Heart right ventricle (tissue), 16 donors: ENCODE data around the gene SET. TPM values are rescaled to one million over a fixed set of nuclear protein-coding genes. Genes with fewer than 3 reads are reported as not detected.

Experiments used
- ATAC-seq, 8 donors: fragments of 200-7000 bp; cut with Tn5 transposase; one replicate each; pipeline ENCODE4 v1.9.1; 2020; ENCODE audit warnings: mild to moderate bottlenecking in 8 of 8, moderate library complexity in 8 of 8, moderate number of reproducible peaks in 1 of 8
- DNase-seq, 2 donors: peaks; one replicate each; pipeline ENCODE4 v3.0.0-alpha.2; 2020
- H3K27ac ChIP-seq, 10 donors: fragments of 200-600 bp; sonication (generic) in 2 of 10; one replicate each; pipeline versions ENCODE4 v1.5.0 to v1.8.0; 2020 to 2022; ENCODE audit warnings: mild to moderate bottlenecking in 3 of 10
- H3K27me3 ChIP-seq, 7 donors: fragments of 200-600 bp; one replicate each; pipeline ENCODE4 v1.8.0; 2021 to 2022; ENCODE audit warnings: mild to moderate bottlenecking in 2 of 7
- H3K36me3 ChIP-seq, 9 donors: fragments of 200-600 bp; sonication (generic) in 1 of 9; one replicate each; pipeline versions ENCODE4 v1.5.0 to v1.8.0; 2020 to 2022; ENCODE audit warnings: mild to moderate bottlenecking in 2 of 9
- H3K4me1 ChIP-seq, 9 donors: fragments of 200-600 bp; sonication (generic) in 1 of 9; one replicate each; pipeline versions ENCODE4 v1.5.0 to v1.8.0; 2020 to 2022; ENCODE audit warnings: mild to moderate bottlenecking in 4 of 9
- H3K4me3 ChIP-seq, 10 donors: fragments of 200-600 bp; sonication (generic) in 2 of 10; one replicate each; pipeline versions ENCODE4 v1.5.0 to v1.8.0; 2020 to 2022; ENCODE audit warnings: mild to moderate bottlenecking in 7 of 10, moderate library complexity in 2 of 10
- H3K9me3 ChIP-seq, 11 donors: fragments of 200-600 bp in 10 of 11; sonication (generic) in 2 of 11; one replicate each; pipeline versions ENCODE4 v1.5.0 to v1.8.0; 2013 to 2022; ENCODE audit warnings: mild to moderate bottlenecking in 2 of 11, control low read depth in 1 of 11, moderate library complexity in 1 of 11
- WGBS, 2 donors: extraction: QIAGEN DNeasy Blood & Tissue Kit; methylation state at CpG; one replicate each; pipeline ENCODE4 v1.1.7; 2013; ENCODE audit warnings: inconsistent platforms in 1 of 2; 5-methylcytosine and 5-hydroxymethylcytosine counted together
- intact Hi-C, 10 donors: fragments of 100-400 bp; cut with DNase I; formaldehyde crosslinking; loops; one replicate each; pipeline versions ENCODE4 v1.11.1 to v1.14.2; 2022
- polyA plus RNA-seq, 2 donors: library from polyadenylated mRNA; stranded (reverse); fragments of 200-250 nt; gene quantifications; one replicate each; pipeline ENCODE4 v1.2.3, GENCODE V29; 2013
- total RNA-seq, 10 donors: library from RNA; stranded (reverse); fragmentation: NEBNext Ultra II Directional in 3 of 10; extraction: Animal tissue kit (Norgen Biotek cat#: 25700) in 3 of 10; gene quantifications; one replicate each; pipeline versions ENCODE4 v1.2.1 to v1.2.4, GENCODE V29; 2021 to 2023
- TF ChIP-seq, protein P1 (sequence below), 9 donors: fragments of 200-600 bp; sonication (generic) in 2 of 9; IDR thresholded peaks; one replicate each; pipeline versions ENCODE4 v1.5.0 to v1.8.0; 2021 to 2022; ENCODE audit warnings: antibody characterized with exemption in 9 of 9, mild to moderate bottlenecking in 5 of 9, moderate library complexity in 1 of 9
- donor health status: Arrhythmogenic right ventricular cardiomyopathy.
- donor health status: ischemic (EF 13 %, LVEDD 7.1; RV severe dilation, severe dysfunction).
- donor health status: healthy with polysubstance abuse.
- donor health status: DM: no; HTN: yes; CAD: no.
- donor health status: DM: no; HTN: no; CAD: no.
- donor health status: ischemic (EF 25% LVEDD 6.9; RV normal size, moderate dysfunction).
- donor health status: ischemic (EF 25% LVEDD 5.7; RV mildly dilated, moderate dysfunction).
- donor health status: healthy.
- donor health status: DM: yes; HTN: yes; CAD: no.
- donor health status: Ischemic cardiomyopathy.
- donor health status: ischemic (EF 35%, LVEDD 5.7; RV mildly dilated, moderate dysfunction).
- donor health status: nonischemic (EF 11% LVEDD 7.7; RV severe dilation, severe dysfunction).
- donor health status: DM: yes; HTN: yes; CAD: no.
- donor health status: PGD.
- donor health status: ischemic (EF 29% LVEDD 5.4; RV normal size, mild dysfunction).
- donor health status: nonischemic (EF 23%, LVEDD 6.1; RV moderate dilation, normal function).

The SET gene
- total and polyA plus RNA-seq, 12 donors, result 87.0 to 228 (median 196) TPM

DNA sequence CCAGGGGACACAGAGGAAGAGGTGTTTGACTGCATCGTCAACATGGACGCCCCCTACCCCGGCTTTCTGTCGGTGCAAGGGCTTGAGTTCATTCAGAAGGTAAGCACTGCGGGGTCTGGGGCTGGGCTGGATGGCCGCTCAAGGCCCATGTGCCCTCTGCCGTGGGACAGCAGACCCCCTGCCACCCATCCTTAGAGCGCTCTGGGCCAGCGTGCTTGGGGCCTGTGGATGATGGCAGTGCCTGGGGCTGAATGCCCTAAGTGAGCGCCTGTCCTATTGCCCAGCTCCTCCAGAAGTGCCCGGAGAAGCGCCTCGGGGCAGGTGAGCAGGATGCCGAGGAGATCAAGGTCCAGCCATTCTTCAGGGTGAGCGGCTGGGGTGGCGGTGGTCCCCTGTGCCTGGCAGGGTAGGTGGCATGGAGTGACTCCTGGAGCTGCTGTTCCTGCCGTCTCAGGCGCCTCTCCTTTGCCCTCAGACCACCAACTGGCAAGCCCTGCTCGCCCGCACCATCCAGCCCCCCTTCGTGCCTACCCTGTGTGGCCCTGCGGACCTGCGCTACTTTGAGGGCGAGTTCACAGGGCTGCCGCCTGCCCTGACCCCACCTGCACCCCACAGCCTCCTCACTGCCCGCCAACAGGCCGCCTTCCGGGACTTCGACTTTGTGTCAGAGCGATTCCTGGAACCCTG is 31.0 kb downstream of the SET start:
- intact Hi-C loops, result no loop called here
- H3K4me1 ChIP-seq, result peaks cover 0 to 21% (median 8%) of the 10 kb centered on the region in 9 donors
- peaks cover 0 to 40% (median 0%) of the 10 kb centered on the region in 9 donors for H3K36me3 ChIP-seq
- H3K27ac ChIP-seq, result no peak overlapping the region
- ATAC-seq (no peak), DNase-seq (no peak)
- H3K27me3 ChIP-seq, result no peaks in the 10 kb centered on the region
- H3K9me3 ChIP-seq, result no peaks in the 10 kb centered on the region
- TF ChIP-seq, protein P1, sequence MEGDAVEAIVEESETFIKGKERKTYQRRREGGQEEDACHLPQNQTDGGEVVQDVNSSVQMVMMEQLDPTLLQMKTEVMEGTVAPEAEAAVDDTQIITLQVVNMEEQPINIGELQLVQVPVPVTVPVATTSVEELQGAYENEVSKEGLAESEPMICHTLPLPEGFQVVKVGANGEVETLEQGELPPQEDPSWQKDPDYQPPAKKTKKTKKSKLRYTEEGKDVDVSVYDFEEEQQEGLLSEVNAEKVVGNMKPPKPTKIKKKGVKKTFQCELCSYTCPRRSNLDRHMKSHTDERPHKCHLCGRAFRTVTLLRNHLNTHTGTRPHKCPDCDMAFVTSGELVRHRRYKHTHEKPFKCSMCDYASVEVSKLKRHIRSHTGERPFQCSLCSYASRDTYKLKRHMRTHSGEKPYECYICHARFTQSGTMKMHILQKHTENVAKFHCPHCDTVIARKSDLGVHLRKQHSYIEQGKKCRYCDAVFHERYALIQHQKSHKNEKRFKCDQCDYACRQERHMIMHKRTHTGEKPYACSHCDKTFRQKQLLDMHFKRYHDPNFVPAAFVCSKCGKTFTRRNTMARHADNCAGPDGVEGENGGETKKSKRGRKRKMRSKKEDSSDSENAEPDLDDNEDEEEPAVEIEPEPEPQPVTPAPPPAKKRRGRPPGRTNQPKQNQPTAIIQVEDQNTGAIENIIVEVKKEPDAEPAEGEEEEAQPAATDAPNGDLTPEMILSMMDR (IDR thresholded peaks at IDR 0.05), result no peak
- WGBS, 2 donors, result 90 to 94% methylated on average over 30 of the region's 30 CpGs
- no peak overlapping the region for H3K4me3 ChIP-seq

DNA sequence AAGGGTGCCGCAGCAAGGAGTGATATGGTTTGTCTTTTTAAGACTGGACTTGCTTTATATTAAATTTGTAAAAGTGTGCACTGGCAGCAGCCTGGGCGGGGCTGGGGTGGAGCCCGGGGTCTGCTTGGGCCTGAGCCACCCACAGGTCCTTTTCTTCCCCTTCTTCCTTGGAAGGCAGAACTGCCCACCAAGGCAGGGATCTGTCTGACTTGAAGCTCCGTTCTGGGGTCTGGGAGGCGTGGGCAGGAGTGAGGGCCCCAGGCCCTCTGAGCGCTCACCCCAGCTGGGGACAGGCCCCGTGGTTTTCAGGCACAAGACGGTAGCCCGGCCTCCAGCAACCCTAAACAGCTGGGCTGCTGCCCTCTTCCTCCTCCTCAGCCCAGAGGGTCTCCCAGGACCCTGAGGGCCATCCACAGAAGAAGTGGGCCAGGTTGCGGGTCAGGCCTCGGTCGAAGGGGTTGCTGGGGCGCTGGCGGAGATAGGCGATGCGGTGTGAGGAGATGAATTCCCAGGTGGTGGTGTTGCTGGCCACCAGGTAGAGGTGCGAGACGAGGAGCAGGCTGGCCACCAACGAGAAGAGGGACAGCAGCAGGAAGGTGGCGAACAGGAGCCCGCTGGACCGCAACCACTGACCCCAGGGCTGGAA is 31.9 kb downstream of the SET start:
- H3K4me1 ChIP-seq, result peaks cover 0 to 25% (median 9%) of the 10 kb centered on the region in 9 donors
- intact Hi-C loops, result no loop called here
- peaks cover 0 to 34% (median 0%) of the 10 kb centered on the region in 9 donors for H3K36me3 ChIP-seq
- DNase-seq (no peak), ATAC-seq (no peak)
- H3K9me3 ChIP-seq, result no peaks in the 10 kb centered on the region
- H3K27me3 ChIP-seq, result no peaks in the 10 kb centered on the region
- no peak overlapping the region for H3K27ac ChIP-seq
- TF ChIP-seq, protein P1 (IDR thresholded peaks at IDR 0.05), result no peak
- no peak overlapping the region for H3K4me3 ChIP-seq
- WGBS, 2 donors, result 92 to 95% methylated on average over 22 of the region's 22 CpGs

DNA sequence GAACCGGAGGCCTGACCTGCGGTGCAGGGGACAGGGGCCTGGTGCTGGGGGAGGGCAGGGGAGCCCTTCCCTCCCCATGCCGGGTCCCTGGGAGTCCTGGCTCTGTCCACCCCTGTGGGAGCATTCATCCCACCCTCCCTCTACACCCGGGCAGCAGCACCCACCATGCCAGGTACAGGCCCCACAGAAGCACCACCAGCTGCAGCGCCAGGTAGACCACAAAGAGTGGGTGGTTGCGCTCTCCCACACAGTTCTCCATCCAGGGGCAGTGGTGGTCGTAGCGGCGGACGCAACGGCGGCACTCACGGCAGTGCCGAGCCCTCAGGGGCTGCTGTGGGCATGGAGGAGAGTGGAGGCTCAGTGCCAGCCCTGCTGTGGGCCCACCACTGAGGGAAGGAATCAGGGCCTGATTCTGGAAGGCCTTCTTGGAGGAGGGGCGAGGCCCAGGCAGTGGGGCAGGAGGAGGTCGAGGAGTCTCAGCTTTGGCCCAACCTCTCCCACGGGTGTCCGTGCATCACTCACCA is 32.5 kb downstream of the SET start:
- no peaks in the 10 kb centered on the region for H3K9me3 ChIP-seq
- H3K27ac ChIP-seq, result no peak overlapping the region
- ATAC-seq, result no peak
- 89 to 94% methylated on average over 18 of the region's 18 CpGs for WGBS, 2 donors
- peaks cover 0 to 30% (median 0%) of the 10 kb centered on the region in 9 donors for H3K36me3 ChIP-seq
- H3K4me1 ChIP-seq, result peaks cover 0 to 25% (median 9%) of the 10 kb centered on the region in 9 donors
- H3K27me3 ChIP-seq, result no peaks in the 10 kb centered on the region
- H3K4me3 ChIP-seq, result no peak overlapping the region
- TF ChIP-seq, protein P1 (IDR thresholded peaks at IDR 0.05), result no peak
- DNase-seq, result no peak
- intact Hi-C loops, result loop anchor here in 1 of 10 donors (2.0 kb wide), 1 partner anchor 15 kb away; no protein-coding TSS in a partner anchor
